Activated CD8-positive, alpha-beta memory T cell treated with anti-CD3 and anti-CD28 coated beads for 1 hour (primary cell): ENCODE data around the gene CDK19.
"Not testable (repeated sequence)": the region's sequence is repeated elsewhere in the genome, so short reads cannot be mapped to it uniquely, and the experiment has no call there.

Experiments used
- DNase-seq, 2 donors: peaks; one replicate each; pipeline ENCODE4 v3.0.0-alpha.2; 2020; ENCODE audit warnings: low read depth in 1 of 2; ENCODE audit errors: extremely low read depth in 1 of 2

Gene CDK19

DNA sequence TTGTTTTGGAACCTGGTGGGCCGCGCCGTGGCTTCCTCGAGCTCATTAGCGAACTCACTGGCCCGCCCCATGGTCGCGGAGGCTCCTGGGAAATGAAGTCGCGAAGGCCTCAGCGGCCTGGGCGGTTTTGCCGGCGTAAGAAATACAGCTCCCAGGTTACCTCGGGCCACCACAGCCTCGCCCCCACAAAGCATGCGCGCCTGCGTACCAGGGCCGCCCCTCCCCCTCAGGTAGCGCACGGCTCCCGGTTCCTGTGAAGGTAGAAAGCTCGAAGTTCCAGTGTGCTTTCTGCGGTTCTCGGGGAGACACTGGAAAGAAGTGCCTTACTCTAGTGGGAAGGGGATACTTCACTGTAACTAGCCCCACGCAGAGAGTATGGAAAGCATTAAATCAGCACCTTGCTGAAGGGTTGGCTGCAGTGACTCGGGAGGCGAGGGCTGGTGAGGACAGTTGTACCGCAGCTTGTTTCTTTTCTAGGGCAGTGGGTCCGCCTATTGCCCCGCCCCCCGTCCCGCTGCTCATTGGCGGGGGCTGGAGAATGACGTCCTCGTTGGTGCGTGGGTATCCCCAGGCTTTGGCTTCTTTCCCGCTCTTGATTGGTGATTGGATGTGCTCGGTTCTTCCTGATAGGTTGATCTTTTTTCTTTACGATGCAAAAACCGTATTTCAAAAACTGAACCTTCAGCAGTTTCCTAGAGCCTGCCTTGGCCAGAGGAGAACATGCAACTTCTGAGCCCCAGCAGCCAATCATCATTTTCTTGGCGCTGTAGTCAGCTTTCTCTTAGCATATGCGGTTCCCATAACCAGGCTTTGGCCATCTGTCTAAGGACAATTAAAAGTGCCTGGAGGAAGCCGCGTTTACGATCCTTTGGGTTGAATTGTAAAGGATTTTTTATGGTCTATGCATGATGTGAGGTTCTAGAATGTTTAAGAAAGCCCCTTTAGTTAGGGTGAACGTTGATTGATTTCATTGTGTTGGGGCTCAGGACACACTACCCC is at the start of gene CDK19:
CDK19 (minus strand) TSS at position 59 of the 999 bp plus-strand sequence. CDS start 333 bp downstream, outside the sequence.
- DNase-seq = peak; percentile 95

DNA sequence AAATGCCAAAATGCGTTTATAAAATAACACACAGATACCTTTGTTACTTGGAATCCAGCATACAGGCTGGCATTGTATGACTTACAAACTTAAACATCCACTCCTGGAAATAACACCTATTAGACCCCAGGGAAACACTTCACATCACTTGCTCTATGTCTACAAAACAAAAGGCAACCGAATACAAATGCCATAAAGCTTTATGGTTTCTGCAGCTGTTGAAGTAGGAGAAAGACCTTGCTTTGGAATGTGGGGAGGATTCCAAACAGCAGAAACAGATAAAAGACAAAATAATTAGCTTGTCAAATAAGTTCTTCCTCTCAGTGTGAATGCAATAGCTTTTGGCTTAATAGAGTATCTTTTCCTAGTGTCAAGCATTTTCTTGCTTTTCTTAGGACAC is 49.6 kb upstream of the CDK19 start:
- no peak for DNase-seq

DNA sequence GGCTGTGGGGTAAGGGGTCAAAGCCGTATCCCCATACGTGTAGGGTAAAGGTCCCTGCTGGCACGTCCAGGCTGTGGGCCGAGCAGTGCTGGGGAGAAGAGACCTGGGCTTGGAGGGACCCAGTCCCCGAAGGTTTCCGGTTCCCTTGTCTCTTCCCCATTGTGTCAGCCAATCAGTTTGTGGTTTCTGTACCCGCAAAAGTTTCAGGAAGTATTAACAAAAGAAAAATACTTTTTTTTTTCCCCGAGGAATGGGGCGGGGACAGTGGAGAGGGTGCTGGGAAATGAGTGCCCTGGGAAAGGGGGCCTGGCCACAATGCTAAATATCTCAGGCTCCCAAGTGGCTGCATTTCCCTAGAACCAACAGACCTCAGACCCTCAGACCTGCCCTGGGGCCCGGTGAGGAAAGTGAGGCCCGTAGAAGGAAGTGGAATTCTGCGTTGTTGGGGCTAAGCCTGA is 44.1 kb upstream of the CDK19 start:
- DNase-seq = no peak

GRCh38 chr6:110858562-110859214 is 43.4 kb upstream of the CDK19 start:
- DNase-seq = no peak

- DNase-seq = no peak
Measured at GRCh38 chr6:110858016-110858415, 42.7 kb upstream of the CDK19 start.

GRCh38 chr6:110856296-110856695 is 41.0 kb upstream of the CDK19 start:
- DNase-seq = no peak

- no peak for DNase-seq
Measured at GRCh38 chr6:110853754-110854477, 38.6 kb upstream of the CDK19 start.

DNA sequence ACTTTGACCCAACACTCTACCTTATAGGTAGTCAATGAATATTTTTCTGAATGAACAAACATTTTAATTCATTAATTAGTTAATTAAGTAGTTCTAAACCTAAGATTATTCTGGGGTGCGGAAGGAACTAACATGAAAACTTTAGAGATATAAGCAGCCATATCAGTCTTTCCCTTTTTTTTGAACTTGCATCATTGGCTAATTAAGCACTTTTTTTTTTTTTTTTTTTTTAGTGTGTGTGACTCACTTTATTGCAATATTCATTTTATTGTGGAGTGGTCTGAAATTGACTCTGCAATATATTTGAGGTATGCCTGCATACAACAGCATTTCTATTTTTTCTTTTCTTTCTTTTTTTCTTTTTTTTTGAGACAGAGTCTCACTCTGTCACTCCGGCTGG is 37.5 kb upstream of the CDK19 start:
- DNase-seq = no peak

DNA sequence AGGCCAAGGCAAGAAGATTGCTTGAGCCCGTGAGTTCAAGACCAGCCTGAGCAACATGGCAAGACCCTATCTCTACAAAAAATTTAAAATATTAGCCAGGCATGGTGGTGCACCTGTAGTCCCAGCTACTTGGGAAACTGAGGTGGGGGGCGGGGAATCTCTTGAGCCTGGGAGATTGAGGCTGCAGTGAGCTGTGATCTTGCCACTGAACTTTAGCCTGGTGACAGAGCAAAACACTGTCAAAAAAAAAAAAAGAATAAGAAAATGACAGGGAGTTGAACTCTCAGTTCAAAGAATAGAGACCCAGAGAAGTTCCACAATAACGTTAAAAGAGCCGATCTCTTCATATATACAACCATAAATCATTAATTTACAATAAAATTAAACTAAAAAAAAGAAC is 34.5 kb upstream of the CDK19 start:
- DNase-seq = no peak

GRCh38 chr6:110841266-110841665 is 26.0 kb upstream of the CDK19 start:
- no peak for DNase-seq

DNA sequence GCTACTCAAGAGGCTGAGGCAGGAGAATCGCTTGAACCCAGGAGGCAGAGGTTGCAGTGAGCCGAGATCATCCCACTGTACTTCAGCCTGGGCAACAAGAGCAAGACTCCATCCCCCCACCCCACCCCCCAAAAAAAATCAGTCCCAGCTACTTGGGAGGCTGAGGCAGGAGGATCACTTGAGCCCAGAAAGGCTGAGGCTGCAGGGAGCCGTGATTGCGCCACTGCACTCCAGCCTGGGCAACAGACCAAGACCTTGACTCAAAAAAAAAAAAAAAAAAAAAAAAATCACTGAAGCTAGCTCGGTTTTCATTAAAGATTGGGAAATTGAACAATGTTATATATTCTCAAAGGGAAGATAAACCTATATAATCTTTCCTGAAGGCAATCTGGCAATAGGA is 20.5 kb upstream of the CDK19 start:
- not testable (repeated sequence) for DNase-seq

DNA sequence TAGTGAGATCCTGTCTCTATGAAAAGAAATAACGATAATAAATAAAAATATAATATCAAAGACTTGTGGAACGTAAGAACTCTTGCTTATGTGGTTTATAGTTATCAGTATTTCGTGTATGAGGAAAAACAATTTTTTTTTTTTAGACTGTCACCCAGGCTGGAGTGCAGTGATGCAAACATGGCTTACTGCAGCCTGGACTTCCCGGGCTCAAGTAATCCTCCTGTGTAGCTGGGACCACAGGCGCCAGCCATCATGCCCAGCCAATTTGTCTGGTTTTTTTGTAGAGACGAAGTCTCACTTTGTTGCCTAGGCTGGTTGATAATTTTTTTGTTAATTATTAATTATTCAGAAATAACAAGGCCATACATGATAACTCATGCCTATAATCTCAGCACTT is 18.6 kb upstream of the CDK19 start:
- DNase-seq = no peak

DNA sequence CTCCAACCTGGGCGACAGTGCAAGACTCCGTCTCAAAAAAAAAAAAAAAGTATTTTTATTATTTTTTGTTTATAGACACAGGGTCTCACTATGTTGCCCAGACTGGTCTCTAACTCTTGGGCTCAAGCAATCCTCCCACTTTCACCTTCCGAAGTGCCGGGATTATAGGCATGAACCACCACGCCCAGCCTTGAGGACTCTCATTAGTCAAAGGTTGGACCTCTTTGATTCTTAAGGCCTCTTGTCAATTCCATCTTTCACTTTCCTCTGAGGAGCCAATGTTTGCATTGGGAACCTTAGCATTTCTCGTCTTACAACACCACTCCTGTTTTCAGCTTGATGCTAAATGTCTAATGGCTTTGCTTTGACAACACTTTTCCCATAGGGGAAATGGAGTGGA is 16.1 kb upstream of the CDK19 start:
- DNase-seq = no peak

DNA sequence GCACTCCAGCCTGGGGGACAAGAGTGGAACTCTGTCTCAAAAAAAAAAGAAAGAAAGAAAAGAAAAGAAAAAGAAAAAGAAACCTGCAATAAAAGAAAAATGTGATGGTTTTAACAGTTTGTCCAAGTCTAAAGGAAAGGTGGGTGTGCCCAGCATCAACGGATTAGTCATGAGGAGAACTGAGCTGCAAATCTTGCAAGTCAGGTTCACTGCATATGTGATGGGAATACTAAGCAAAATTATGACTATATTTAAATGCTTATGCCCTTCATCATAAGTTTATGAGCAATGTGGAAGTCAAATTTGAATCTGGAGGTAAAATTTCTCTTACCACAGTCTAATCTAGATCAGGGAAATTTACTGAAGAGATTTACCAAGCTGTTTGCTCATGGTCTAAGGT is 13.1 kb upstream of the CDK19 start:
- no peak for DNase-seq

DNA sequence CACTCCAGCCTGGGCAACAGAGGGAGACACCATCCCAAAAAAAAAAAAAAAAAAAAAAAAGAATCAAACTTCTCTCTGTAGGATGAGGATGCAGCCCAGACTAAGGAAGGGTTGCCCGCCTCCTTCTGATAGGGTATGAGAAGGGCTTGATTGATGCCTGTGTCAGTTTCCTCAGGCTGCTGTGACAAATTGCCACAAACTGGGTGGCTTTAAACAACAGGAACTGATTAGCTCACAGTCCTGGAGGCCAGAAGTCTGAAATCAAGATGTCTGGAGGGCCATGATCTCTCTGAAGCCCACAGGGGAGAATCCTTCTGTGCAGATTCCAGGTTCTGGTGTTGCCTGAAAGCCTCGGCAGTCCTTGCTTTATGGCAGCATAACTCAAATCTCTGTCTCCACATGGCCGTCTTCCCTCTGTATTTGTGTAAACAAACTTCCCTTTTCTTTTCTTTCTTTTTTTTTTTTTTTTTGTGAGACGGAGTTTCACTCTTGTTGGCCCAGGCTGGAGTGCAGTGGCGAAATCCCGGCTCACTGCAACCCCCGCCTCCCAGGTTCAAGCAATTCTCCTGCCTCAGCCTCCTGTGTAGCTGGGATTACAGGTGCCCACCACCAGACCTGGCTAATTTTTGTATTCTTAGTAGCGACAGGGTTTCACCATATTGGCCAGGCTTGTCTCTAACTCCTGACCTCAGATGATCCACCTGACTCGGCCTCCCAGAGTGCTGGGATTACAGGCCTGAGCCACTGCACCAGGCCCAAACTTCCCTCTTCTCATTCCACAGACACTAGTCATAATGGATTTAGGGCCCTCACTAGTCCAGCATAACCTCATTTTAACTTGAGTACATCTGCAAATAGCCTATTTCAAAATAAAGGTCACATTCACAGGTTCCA is 11.2 kb upstream of the CDK19 start:
- DNase-seq = no peak

DNA sequence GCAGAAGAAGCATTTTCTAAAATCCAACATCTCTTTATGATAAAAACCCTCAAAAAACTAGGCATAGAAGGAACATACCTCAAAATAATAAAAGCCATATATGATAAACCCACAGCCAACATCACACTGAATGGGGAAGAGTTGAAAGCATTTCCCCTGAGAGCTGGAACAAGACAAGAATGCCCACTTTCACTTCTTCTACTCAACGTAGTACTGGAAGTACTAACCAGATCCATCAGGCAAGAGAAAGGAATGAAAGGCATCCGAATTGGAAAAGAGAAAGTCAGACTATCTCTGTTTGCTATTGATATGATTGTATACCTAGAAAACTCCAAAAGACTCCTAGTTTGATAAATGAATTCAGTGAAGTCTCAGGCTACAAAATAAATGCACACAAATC is 7.9 kb upstream of the CDK19 start:
- no peak for DNase-seq

GRCh38 chr6:110822249-110822648 is 7.0 kb upstream of the CDK19 start:
- no peak for DNase-seq

GRCh38 chr6:110816677-110817076 is 1.4 kb upstream of the CDK19 start:
- no peak for DNase-seq

GRCh38 chr6:110815015-110815410 is 256 bp downstream of the CDK19 start:
- DNase-seq = no peak
